Neural cell (in vitro differentiated cells): ENCODE data around the gene QRICH2. TPM values are rescaled to one million over a fixed set of nuclear protein-coding genes. Genes with fewer than 3 reads are reported as not detected.
A peak's percentile ranks its signal among the peaks of the same experiment; 100 is the strongest.

ENCODE experiments used
- H2AFZ ChIP-seq: fragments of 200-600, 300-800 bp; sonication (generic), shearing (Covaris generic); 2 replicates; pipeline ENCODE4 v1.6.0; 2014; ENCODE audit warnings: low read depth, mild to moderate bottlenecking, antibody characterized with exemption, low read length, moderate library complexity
- H3F3A ChIP-seq: fragments of 200-600 bp; shearing (Covaris generic); 2 replicates; pipeline ENCODE4 v1.6.1; 2016; ENCODE audit warnings: mild to moderate bottlenecking, moderate library complexity, mixed read lengths, antibody characterized with exemption, low read length; ENCODE audit not compliant: insufficient read depth, poor library complexity, severe bottlenecking
- H3K27ac ChIP-seq: fragments of 200-600, 300-800 bp; sonication (generic), shearing (Covaris generic); 2 replicates; pipeline ENCODE4 v1.5.1; 2014; ENCODE audit warnings: mild to moderate bottlenecking, low read length, moderate library complexity
- H3K27me3 ChIP-seq: fragments of 300-800, 200-600 bp; sonication (generic), shearing (Covaris generic); 2 replicates; pipeline ENCODE4 v1.6.0; 2014; ENCODE audit warnings: mild to moderate bottlenecking, low read depth, low read length, moderate library complexity; ENCODE audit not compliant: insufficient read depth
- H3K36me3 ChIP-seq: fragments of 300-800, 200-600 bp; sonication (generic), shearing (Covaris generic); 2 replicates; pipeline ENCODE4 v1.5.1; 2014; ENCODE audit warnings: mild to moderate bottlenecking, antibody characterized with exemption, low read length, moderate library complexity; ENCODE audit not compliant: insufficient read depth
- H3K4me2 ChIP-seq: fragments of 300-800, 200-600 bp; sonication (generic), shearing (Covaris generic); 2 replicates; pipeline ENCODE4 v1.6.0; 2014; ENCODE audit warnings: mild to moderate bottlenecking, low read length
- H3K4me3 ChIP-seq: fragments of 300-800, 200-600 bp; sonication (generic), shearing (Covaris generic); 2 replicates; pipeline ENCODE4 v1.5.1; 2014; ENCODE audit warnings: mild to moderate bottlenecking, low read length, moderate library complexity
- H3K79me2 ChIP-seq: fragments of 200-600 bp; shearing (Covaris generic); replicated peaks from 2 replicates; pipeline ENCODE4 v1.6.0; 2014; ENCODE audit warnings: mild to moderate bottlenecking, low read length, moderate library complexity; ENCODE audit not compliant: insufficient read depth
- H3K9ac ChIP-seq: fragments of 300-800, 200-600 bp; sonication (generic), shearing (Covaris generic); 2 replicates; pipeline ENCODE4 v1.6.1; 2016; ENCODE audit warnings: mild to moderate bottlenecking, low read length, mixed read lengths
- H3K9me2 ChIP-seq: fragments of 200-600 bp; shearing (Covaris generic); 2 replicates; pipeline ENCODE4 v1.6.1; 2016; ENCODE audit warnings: mild to moderate bottlenecking, low read length, mixed read lengths; ENCODE audit not compliant: insufficient read depth
- H3K9me3 ChIP-seq: fragments of 200-600, 300-800 bp; sonication (generic), shearing (Covaris generic); 2 replicates; pipeline ENCODE4 v1.6.1; 2016; ENCODE audit warnings: mild to moderate bottlenecking, mixed run types, low read length, moderate library complexity, mixed read lengths
- H4K20me1 ChIP-seq: fragments of 200-600 bp; shearing (Covaris generic); 2 replicates; pipeline ENCODE4 v1.6.1; 2016; ENCODE audit warnings: mild to moderate bottlenecking, mixed run types; ENCODE audit not compliant: insufficient read depth
- CTCF ChIP-seq: fragments of 450-650 bp; IDR thresholded peaks from 2 replicates; pipeline ENCODE4 v1.5.1; 2014; ENCODE audit warnings: antibody characterized with exemption, mild to moderate bottlenecking, moderate library complexity; ENCODE audit not compliant: poor library complexity, severe bottlenecking
- EP300 ChIP-seq: fragments of 450-650 bp; conservative IDR thresholded peaks from 2 replicates; pipeline ENCODE4 v1.6.1; 2014; ENCODE audit warnings: antibody characterized with exemption, mild to moderate bottlenecking, moderate library complexity; ENCODE audit not compliant: poor library complexity, severe bottlenecking
- EZH2 ChIP-seq: fragments of 200-600, 300-800 bp; shearing (Covaris generic), sonication (generic); IDR thresholded peaks from 2 replicates; pipeline ENCODE4 v1.6.1; 2014; ENCODE audit warnings: antibody characterized with exemption, low read length, borderline replicate concordance, mild to moderate bottlenecking; ENCODE audit not compliant: insufficient read depth, poor library complexity, severe bottlenecking
- MXI1 ChIP-seq: fragments of 450-650 bp; conservative IDR thresholded peaks from 2 replicates; pipeline ENCODE4 v1.6.1; 2014; ENCODE audit warnings: antibody characterized with exemption, mild to moderate bottlenecking; ENCODE audit not compliant: poor library complexity, severe bottlenecking
- POLR2AphosphoS5 ChIP-seq: IDR thresholded peaks from 2 replicates; pipeline ENCODE4 v1.6.1; 2012
- RAD21 ChIP-seq: fragments of 450-650 bp; conservative IDR thresholded peaks from 2 replicates; pipeline ENCODE4 v1.6.1; 2014; ENCODE audit warnings: antibody characterized with exemption, mild to moderate bottlenecking, moderate library complexity
- SMC3 ChIP-seq: fragments of 450-650 bp; conservative IDR thresholded peaks from 2 replicates; pipeline ENCODE4 v1.6.1; 2014; ENCODE audit warnings: antibody characterized with exemption, mild to moderate bottlenecking, moderate library complexity; ENCODE audit not compliant: poor library complexity
- TAF1 ChIP-seq: IDR thresholded peaks from 2 replicates; pipeline ENCODE4 v1.6.1; 2012; ENCODE audit warnings: low read depth
- polyA plus RNA-seq: library from polyadenylated mRNA; depleted of rRNA; stranded (reverse); fragments of >200 nt; gene quantifications from 2 replicates; pipeline ENCODE4 v1.2.3, GENCODE V29; 2014
- TF ChIP-seq, protein P1 (sequence below): IDR thresholded peaks from 2 replicates; pipeline ENCODE4 v1.6.1; 2012; ENCODE audit warnings: borderline replicate concordance

The QRICH2 gene
- polyA plus RNA-seq, 1 donor from 2014 or later: 17.3 TPM

DNA sequence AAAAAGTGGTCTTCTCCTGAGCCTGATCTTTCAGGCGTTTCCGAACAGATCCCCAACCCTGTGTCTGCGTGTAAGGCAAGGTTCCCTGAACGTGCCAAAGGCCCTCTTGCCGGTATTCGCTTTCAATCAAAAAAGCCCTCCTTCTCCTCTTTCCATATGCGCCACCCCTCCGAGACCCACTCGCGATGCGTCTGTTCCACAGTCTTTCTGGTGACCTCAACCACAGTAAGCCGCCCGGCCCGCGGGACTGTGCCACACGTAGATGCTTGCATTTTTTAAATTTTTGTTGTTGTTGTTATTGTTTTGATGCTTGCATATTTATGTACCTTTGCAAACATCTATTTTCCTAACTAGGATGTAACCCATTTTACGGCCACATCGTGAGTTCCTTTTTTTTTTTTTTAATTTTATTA lies 46.2 kb upstream of the QRICH2 start:
- H3K27ac ChIP-seq: peak overlapping the region; percentile 78
- TF ChIP-seq EP300: no peak

GRCh38 chr17:76353599-76354316 lies 45.7 kb upstream of the QRICH2 start, which contains the start of gene PRPSAP1:
Gene PRPSAP1 (minus strand): TSS chr17:76353916. CDS start chr17:76353703, 213 bp downstream.
- no peaks in the 10 kb centered on the region for H3K9me3 ChIP-seq
- TF ChIP-seq CTCF (peak; percentile 60), POLR2AphosphoS5 (peak; percentile 84), MXI1 (peak; percentile 81), EZH2 (no peak), TAF1 (peak; percentile 64), RAD21 (peak; percentile 42), SMC3 (no peak), EP300 (peak; percentile 53)
- TF ChIP-seq, protein P1, sequence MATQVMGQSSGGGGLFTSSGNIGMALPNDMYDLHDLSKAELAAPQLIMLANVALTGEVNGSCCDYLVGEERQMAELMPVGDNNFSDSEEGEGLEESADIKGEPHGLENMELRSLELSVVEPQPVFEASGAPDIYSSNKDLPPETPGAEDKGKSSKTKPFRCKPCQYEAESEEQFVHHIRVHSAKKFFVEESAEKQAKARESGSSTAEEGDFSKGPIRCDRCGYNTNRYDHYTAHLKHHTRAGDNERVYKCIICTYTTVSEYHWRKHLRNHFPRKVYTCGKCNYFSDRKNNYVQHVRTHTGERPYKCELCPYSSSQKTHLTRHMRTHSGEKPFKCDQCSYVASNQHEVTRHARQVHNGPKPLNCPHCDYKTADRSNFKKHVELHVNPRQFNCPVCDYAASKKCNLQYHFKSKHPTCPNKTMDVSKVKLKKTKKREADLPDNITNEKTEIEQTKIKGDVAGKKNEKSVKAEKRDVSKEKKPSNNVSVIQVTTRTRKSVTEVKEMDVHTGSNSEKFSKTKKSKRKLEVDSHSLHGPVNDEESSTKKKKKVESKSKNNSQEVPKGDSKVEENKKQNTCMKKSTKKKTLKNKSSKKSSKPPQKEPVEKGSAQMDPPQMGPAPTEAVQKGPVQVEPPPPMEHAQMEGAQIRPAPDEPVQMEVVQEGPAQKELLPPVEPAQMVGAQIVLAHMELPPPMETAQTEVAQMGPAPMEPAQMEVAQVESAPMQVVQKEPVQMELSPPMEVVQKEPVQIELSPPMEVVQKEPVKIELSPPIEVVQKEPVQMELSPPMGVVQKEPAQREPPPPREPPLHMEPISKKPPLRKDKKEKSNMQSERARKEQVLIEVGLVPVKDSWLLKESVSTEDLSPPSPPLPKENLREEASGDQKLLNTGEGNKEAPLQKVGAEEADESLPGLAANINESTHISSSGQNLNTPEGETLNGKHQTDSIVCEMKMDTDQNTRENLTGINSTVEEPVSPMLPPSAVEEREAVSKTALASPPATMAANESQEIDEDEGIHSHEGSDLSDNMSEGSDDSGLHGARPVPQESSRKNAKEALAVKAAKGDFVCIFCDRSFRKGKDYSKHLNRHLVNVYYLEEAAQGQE: peak; percentile 35

More for the DNA sequence above, 46.2 kb upstream of the QRICH2 start:
- H3K9me2 ChIP-seq: no peaks in the 10 kb centered on the region
- peak overlapping the region; percentile 82 for H3K9ac ChIP-seq
- no peaks in the 10 kb centered on the region for H3F3A ChIP-seq
- H3K4me2 ChIP-seq: peak overlapping the region; percentile 80
- peak overlapping the region; percentile 98 for H3K4me3 ChIP-seq
- peaks cover 9% of the 10 kb centered on the region for H3K79me2 ChIP-seq
- H3K9me3 ChIP-seq: no peaks in the 10 kb centered on the region
- H3K36me3 ChIP-seq: no peaks in the 10 kb centered on the region
- H3K27me3 ChIP-seq: no peaks in the 10 kb centered on the region
- H4K20me1 ChIP-seq: no peaks in the 10 kb centered on the region
- H2AFZ ChIP-seq: peak overlapping the region; percentile 89

More at GRCh38 chr17:76353599-76354316, 45.7 kb upstream of the QRICH2 start, which contains the start of gene PRPSAP1:
- no peaks in the 10 kb centered on the region for H3K36me3 ChIP-seq
- H3K9me2 ChIP-seq: no peaks in the 10 kb centered on the region
- peak within 1 kb of the TSS; percentile 80 for H3K4me2 ChIP-seq
- H3K27me3 ChIP-seq: no peaks in the 10 kb centered on the region
- H3K79me2 ChIP-seq: peaks cover 9% of the 10 kb centered on the region
- peak within 1 kb of the TSS; percentile 98 for H3K4me3 ChIP-seq
- H4K20me1 ChIP-seq: no peaks in the 10 kb centered on the region
- H3F3A ChIP-seq: no peaks in the 10 kb centered on the region
- H3K9ac ChIP-seq: peak within 1 kb of the TSS; percentile 82
- peak within 1 kb of the TSS; percentile 89 for H2AFZ ChIP-seq
- H3K27ac ChIP-seq: peak within 1 kb of the TSS; percentile 78
